HUDEP-2 (cell line): Measurements from ENCODE around the gene LRRC49.
"Not testable (repeated sequence)": the region's sequence is repeated elsewhere in the genome, so short reads cannot be mapped to it uniquely, and the experiment has no call there.

ENCODE experiments used
- DNase-seq, 76 experiments: peaks; one replicate each; lab custom pipeline; 2025; ENCODE audit not compliant: unreplicated experiment in 76 of 76; lab: John Stamatoyannopoulos, UW

LRRC49 gene, protein sequence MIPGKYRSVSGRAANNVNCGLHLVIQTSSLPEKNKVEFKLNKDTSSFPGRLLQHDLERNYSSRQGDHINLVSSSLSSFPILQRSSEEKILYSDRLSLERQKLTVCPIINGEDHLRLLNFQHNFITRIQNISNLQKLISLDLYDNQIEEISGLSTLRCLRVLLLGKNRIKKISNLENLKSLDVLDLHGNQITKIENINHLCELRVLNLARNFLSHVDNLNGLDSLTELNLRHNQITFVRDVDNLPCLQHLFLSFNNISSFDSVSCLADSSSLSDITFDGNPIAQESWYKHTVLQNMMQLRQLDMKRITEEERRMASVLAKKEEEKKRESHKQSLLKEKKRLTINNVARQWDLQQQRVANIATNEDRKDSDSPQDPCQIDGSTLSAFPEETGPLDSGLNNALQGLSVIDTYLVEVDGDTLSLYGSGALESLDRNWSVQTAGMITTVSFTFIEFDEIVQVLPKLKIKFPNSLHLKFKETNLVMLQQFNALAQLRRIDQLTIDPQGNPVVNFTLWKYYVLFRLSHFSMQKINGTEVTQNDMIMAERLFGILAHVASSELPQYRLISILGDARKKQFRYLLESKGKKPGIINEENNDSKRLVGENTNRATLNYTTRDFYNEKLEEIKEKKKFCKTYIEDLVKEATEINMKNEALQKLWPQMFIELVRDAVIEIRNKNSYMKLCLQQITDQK

DNA sequence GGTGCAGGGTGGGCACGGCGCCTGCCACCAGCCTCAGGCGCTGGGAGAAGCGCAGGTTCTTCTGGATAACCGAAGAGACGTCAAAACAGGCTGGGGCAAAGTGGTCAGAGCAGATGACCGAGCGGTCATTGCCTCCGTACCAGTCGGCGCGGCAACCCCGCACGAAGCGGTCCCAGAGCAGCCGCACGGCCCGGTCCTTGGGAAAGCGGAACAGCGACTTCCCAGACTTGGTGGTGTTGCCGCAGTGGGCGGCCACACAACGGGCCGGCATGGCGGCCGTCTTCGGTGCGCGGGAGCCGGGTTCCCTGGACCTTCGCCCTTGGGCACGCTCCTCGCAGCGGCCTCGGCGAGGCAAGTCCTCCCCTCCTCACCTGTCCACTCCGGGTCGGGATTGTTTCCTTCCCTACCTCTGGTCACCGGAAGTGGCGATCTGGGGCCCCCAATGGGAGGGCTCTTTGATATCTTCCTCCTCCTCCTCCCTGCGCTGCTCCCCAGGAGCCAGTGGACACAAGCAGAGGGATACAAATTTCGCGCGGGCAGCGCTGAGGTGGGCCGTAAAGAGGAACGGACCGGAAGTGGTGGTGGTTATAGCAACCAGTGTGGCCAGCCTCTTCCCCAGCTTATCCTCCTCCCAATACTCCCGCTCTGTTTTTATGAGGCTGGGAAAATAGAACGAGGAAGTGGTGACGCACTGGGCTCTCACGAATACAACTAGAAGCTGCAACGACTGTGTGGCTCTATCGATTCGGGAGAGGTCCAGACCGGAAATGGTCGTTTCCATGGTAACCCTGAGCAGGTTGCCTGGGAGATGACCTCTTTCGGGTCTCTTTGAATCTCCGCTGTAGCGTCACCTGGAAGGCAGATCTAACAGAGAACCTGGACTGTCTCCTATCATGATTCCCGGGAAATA, at the start of gene LRRC49, which contains the start of gene THAP10:
Gene LRRC49 (plus strand): TSS at position 825 of the 910 bp plus-strand sequence. CDS start 69 bp downstream, at position 894.
Gene THAP10 (minus strand): TSS at position 432 of the 910 bp plus-strand sequence. CDS start 161 bp downstream, at position 271.
- peak in 74 of 76 experiments; percentile 8 to 83 (median 66) for DNase-seq

DNA sequence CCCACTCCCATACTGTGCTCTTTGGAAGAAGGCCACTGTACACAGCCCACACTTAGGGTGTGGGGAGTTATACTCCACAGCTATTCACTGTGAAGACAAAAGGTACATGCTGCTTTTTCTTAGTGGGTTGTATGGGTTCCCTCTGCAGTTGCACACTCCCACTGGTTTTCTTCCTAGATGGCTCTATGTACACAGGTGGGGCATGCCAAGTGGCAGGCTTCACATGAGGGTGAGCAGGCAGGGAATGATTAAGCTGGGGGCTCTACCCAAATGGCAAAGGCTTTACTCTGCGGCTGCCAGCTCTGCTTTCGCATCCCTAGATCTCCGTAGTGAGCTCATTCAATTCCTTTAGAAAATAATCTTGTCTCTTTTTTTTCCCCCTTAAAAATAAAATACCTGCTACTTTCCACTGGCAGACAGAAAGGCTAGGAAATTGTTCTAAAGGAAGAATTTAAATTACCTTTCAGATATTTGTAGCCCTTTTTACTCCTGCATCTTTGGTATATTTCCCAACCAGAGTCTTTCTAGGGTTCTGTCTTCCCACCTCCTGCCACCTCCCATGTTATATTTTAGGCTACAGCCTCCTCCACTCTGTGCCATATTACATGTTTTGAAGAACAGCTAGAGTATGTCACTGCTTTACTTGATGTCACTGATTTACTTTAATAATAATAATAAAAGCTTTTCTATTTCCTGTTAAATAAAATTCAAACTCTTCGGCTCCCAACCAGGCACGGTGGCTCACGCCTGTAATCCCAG, 46.8 kb upstream of the LRRC49 start:
- DNase-seq: no peak

DNA sequence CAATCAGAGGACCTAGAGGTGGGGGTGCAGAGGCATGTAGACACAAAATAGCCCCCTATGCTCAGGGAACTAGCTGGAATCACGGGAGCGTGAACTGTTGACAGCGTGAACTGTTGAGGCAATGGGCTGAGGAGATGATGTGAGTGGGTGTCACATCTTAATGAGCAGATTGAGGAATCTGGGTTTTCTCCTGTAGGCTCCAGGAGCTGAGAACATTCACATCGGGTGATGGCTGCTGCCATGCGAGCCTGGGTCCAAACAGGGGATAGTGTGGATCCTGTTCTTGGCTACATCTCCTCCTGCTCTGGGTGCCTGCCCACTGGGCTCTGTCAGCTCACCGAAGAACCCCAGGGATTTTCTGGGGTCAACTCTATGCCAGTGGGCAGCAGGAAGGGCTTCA, 40.7 kb upstream of the LRRC49 start:
- DNase-seq: no peak

DNA sequence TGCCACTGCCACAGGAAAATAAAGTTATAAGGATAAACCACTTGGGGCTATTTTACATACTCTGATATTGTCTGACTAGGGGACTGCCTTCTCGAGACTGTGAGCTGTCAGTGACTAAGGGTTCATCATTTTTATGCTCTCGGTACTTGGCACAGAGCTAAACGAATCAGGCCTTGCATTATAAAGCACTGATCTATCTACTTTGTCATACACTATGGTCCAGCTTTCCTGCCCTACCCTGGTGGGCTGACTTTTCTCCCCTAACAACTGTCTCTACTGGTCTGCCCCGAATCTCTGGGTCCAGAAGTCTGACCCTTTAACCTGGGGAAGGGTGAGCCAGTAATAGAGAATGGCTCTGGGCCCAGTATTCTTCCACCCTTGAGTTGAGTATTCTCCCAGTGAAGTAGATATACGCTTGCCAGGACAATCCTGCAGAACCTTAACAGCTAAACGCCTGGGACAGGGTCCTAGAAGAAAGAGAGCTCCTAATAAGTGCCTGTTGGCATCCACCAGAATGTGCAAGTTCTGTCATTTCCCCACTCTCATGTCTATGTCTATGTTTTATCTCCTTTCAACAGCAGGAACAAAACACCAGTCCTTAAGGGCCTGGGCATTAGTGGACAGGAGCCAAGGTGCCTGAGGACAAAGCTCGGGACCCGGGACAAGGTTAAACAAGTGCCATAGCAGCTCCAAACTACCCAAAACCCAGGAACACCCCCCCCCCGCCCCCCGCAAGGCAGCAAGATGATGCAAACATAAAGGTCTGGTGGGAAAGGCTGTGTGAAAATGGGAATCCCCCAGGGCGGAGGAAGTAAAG, 39.9 kb upstream of the LRRC49 start:
- no peak for DNase-seq

DNA sequence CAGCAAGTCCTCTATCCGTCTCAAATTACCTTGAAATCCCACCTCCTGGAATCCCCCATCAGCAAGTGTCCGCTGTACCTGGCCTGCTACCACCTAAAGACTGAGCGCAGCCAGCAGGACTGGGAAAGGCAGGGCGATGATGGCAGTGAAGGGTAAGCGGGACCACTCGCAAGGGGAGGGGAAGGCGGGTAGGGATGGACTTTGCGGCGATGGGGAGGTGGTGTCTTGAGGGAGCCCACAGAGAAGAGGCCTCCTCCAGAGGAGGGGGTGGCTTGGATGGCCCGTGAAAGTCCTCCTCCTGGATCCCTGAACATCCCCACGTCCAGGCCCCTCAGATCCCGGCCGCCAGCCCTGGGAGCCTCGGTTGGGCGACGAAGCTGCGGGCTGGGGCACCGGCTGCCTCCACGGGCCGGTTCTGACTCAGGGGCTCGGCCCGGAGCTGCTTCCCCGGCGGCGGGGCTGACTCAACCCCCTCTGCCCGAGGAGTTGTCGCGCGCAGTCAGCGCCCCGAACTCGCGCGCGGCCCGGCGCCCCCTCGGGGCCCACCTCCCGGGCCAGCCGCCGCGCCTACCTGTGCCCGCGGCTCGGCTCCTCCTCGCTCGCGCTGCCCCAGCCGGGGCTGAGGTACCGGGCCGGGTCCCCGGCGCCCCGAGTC, 39.2 kb upstream of the LRRC49 start:
- DNase-seq: no peak

DNA sequence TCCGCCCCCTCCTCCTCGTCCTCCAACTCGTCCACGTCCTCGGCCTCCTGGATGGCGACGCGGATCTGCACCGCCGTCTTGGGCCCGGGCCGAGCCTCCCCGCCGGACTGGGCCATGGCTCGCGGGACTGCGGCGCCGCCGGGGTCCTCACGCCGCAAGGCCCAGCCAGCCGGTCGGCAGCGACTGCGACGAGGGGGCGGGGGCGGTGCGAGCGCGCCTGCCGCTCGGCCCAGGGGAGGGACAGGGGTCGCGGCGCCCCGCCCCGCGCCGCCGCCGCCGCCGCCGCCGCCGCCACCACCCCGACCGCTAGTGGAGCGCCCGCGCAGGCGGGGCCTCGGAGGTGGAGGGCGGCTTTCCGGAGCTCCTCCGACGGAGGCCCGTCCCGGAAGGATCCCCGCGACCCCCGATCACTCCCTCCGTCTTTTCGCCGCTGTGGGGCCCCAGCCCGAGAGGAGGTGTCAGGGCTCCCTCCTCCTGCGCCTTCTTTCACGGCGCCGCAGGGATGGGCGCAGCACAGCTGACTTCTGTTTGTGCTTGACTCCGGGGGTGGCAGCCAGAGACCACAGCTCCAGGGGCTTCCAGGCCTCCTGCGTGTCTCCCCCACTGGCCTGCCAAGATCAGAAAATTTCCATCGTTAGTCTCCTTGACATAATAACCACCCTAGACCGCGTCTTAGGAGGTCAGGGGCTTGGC, 38.5 kb upstream of the LRRC49 start, which contains the start of gene LARP6:
Gene LARP6 (minus strand): TSS at position 185 of the 693 bp plus-strand sequence. CDS start 69 bp downstream, at position 116.
- no peak for DNase-seq

DNA sequence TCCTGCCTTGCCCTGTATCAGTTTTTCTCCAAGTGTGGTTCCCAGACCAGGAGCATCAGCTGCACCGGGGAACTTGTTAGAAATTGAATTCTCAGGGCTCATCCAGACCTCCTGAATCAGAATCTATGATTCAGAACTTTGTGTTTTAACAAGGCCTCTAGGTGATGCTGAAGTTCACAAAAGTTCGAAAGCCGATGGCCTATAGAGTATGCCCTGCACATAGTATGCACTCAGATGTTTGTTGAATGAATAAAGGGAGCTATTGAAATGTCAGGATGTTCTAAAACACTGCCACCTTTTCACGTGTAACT, 38.0 kb upstream of the LRRC49 start:
- no peak for DNase-seq

DNA sequence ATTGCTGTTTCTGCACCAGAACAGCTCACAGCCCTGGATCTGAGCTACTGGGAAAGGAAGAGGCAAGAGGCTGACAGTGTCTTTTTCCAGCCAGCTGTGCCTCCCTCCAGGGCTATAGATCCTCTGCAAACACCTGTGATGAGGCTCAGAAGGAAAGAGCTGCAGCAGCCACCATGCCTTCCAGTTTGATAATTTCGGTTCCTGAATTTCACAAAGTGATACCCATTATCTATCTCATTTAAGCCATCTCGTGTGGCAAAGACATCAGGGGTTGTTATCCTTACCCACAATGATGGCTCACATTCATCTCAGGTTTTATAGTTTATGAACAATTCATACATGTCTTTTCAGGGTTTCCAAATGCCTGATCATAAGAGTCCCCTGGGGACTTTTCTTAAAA, 36.9 kb upstream of the LRRC49 start:
- no peak for DNase-seq

DNA sequence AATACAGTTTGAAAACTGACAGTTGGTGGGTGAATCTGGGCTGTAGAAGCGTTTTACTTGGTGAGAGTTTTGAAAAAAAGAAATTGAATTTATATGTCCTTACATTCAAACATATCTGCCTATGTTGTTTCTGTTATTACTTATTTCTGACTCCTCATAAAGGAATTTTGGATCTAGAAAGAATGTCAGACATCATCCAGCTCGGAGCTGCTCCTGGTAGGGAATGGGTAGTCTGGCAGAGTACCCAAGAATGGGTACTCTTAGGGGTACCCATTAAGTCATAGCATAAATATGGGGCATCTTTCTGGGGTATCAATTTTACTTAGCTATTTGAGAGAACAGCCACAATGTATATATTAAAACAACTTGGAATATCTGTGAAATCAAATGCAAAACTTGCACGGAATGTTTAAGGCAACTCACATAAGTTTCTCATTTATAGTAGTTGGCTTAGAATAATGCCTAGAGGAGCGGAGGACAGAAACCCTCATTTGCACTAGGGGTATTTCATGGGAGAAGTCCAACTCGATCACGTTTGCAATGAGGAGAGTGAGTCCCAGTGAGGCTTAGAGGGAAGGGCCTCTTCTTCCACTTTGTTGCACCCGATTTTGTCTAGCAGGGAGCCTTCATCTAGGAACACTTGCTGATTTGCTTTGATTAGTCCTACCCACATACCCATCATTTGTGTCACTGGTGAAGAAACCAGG, 36.3 kb upstream of the LRRC49 start:
- no peak for DNase-seq

DNA sequence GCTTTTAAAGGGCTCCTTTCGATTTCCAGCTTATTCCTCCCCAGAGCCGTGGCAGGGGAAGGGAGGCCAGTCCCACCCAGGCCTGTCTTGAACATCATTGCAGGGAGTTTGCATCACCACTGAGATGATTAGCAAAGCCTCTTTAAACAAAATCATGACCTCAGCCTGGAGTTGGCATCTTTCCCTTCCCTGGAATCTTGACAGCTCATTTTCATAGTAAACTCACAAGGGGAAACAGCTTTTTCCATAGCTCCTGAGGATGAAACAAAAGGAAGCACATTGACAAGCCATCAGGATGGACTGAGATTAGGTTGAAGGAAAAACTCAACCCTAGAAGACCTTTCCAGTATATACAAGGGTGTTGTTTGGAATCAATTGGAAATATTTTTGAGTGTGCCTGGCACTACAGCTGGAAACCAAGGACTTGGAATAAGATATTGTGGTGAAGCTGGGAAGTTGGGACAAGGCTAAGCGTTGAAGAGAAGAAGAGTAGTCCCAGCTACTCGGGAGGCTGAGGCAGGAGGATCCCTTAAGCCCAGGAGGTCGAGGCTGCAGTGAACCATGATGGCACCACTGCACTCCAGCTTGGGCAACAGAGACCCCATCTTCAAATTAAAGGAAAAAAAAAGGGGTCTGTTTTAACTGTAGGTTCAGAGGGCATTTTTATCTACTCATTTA, 35.6 kb upstream of the LRRC49 start:
- no peak for DNase-seq

DNA sequence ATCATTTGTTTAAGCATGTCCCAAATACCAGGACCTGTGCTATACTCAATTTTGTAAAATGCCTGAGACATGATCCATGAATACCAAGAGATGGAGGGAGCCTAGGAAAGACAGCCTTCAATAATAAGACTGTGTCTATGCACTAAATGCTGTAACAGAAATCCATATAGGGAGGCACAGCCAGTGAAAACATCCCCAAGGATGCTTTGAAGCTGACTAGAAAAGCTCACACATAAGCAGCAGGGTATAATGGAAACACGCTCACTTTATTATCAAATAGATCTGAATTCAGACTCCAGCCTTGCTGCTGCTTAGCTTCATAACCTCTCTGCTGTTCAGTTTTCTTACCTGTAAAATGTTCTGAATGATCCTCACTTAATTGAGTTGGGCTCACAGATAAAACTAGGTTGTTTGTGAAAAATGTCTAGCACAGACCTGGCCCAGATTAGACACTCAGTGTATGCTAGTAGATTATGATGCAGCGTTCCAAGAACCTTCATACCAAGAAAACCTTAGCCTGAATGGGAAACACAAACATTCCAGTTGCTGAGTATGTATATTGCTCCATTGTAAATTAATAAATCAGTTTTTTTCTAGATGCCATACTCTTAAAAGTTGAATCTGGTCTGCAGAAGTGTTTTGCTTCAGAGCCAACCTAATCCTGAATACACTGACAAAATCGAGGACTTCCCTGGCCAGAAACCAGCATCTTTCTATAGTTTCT, 34.9 kb upstream of the LRRC49 start:
- no peak for DNase-seq

DNA sequence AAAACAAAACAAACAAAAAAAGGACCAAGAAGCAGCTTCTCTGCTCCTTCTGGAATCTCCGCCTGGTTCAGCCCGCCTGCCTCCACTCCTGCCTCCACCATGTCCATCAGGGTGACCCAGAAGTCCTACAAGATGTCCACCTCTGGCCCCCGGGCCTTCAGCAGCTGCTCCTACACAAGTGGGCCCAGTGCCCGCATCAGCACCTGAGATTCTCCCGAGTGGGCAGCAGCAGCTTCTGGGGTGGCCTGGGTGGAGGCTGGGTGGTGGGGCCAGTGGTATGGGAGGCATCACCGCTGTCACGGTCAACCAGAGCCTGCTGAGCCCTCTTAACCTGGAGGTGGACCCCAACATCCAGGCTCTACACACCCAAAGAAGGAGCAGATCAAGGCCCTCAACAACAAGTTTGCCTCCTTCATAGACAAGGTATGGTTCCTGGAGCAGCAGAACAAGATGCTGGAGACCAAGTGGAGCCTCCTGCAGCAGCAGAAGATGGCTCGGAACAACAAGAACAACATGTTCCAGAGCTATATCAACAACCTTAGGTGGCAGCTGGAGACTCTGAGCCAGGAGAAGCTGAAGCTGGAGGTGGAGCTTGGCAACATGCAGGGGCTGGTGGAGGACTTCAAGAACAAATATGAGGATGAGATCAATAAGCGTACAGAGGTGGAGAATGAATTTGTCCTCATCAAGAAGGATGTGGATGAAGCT, 33.9 kb upstream of the LRRC49 start:
- not testable (repeated sequence) for DNase-seq

DNA sequence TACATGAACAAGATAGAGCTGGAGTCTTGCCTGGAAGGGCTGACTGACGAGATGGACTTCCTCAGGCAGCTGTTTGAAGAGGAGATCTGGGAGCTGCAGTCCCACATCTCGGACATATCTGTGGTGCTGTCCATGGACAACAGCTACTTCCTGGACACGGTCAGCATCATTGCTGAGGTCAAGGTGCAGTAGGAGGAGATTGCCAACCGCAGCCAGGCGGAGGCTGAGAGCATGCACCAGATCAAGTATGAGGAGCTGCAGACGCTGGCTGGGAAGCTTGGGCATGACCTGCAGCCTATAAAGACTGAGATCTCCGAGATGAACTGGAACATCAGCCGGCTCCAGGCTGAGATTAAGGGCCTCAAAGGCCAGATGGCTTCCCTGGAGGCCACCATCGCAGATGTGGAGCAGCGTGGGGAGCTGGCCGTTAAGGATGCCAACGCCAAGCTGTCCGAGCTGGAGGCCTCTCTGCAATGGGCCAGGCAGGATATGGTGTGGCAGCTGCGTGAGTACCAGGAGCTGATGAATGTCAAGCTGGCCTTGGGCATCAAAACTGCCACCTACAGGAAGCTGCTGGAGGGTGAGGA, 33.2 kb upstream of the LRRC49 start:
- DNase-seq: no peak

DNA sequence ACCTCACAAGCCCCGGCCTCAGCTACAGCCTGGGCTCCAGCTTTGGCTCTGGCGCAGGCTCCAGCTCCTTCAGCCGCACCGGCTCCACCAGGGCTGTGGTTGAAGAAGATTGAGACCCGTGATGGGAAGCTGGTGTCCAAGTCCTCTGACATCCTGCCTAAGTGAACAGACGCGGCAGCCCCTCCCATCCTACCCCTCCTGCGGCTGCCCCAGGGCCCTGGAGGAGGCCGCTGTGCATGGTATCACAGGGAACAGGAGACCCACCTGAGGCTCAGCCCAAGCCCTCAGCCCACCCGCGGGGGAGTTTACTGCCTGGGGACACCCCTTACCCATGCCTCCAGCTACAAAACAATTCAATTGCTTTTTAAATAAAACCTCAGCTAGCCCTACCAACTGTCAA, 32.6 kb upstream of the LRRC49 start:
- DNase-seq: no peak

DNA sequence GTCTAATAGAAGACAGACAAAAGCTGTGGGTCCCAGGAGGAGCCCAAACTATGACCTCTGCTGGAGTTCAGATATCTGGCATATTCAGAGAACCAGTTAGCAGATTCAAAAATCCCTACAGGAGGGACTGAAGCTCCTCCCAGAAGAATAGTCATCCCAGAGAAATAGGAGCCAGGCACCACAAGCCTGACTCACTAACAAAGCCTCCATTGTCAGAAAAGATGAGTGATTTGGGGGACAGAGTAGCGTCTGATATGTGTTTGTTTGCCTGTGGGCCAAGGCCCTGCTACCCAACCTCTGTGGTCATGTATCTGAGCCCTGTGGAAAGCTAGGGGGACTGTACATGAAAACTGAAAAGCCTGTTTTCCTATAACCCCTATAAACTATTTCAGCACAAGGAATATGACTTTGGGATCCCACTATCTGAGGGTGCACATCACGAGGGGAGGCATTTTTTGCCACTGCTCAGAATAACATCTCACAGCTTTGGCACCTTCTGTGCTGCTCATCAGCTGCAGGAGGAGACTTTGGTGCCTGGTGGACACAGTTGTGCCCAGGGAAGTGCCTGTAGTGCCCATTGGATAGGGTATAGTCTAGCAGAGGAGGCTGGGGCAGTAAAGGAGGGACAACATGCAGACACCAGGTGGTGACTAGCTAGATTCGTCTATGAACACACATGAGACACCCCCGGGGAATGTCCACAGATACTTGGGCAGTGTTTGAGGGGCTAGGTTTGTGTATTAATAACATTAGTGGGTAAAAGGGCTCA, 29.0 kb upstream of the LRRC49 start:
- DNase-seq: no peak
